Vagina (tissue), 2 donors: ENCODE data around the gene FOXO1.

Source experiments
- CTCF ChIP-seq, 3 experiments: fragments of 450-650 bp in 2 of 3; fragments of 200-600 bp in 1 of 3; sonication (generic) in 1 of 3; IDR thresholded peaks; one replicate each; pipeline ENCODE4 v1.5.1; 2017 to 2019; ENCODE audit warnings: antibody characterized with exemption in 3 of 3, mild to moderate bottlenecking in 2 of 3, moderate library complexity in 2 of 3
- POLR2A ChIP-seq, 2 donors: fragments of 450-650 bp; IDR thresholded peaks; one replicate each; pipeline ENCODE4 v1.6.1; 2017; ENCODE audit warnings: antibody characterized with exemption in 2 of 2, mild to moderate bottlenecking in 2 of 2, moderate library complexity in 2 of 2

GRCh38 chr13:40676007-40676406 is 9.6 kb upstream of the FOXO1 start:
- TF ChIP-seq CTCF (IDR thresholded peaks at IDR 0.05) (no peak), POLR2A (IDR thresholded peaks at IDR 0.05) (no peak)
